ENCODE measurements around the gene PUS1. TPM values are rescaled to one million over a fixed set of nuclear protein-coding genes. Genes with fewer than 3 reads are reported as not detected.

PUS1 gene
- total RNA-seq, 1 experiment from 2014 or later = 77.3 TPM

DNA sequence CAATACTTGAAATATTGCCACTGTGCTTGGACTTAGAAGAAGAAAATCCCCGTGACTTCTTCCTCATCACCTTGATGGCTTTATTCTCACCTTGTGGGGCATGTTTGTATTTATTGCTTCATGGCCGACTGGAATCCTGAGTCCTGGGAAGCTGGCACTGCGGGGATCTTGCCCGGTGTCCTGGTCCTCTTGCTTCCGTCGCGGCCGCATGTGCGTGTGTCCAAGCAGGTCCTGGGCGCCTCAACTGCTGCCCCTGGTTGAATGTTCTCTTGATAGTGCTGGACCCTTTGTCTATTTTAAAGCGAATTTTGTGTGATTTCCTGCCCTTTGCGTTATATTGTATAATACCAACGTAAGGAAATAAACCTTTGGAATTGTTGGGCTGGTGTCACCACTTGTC is 6.3 kb upstream of the PUS1 start:
- no peak for ATAC-seq

More for the DNA sequence above, 6.3 kb upstream of the PUS1 start:
- no peak overlapping the region for H3K4me3 ChIP-seq (replicated peaks in 1 of 2; ENCODE audit: low read depth in 1 of 2, low read length in 2 of 2)
- intact Hi-C loops (cut with micrococcal nuclease) = no loop called here
- H3K4me2 ChIP-seq (ENCODE audit: low read length) = no peak overlapping the region
- CTCF ChIA-PET = no interaction called here
- H3K9ac ChIP-seq (ENCODE audit: low read length) = no peak overlapping the region
- TF ChIP-seq TCF7L2 (IDR thresholded peaks at IDR 0.05; ENCODE audit: borderline replicate concordance, extremely low read depth, insufficient read depth, insufficient read length) (no peak), EZH2 (IDR thresholded peaks at IDR 0.05) (no peak), SIN3A (IDR thresholded peaks at IDR 0.05; ENCODE audit: low read depth) (no peak), ZNF274 (IDR thresholded peaks at IDR 0.05; ENCODE audit: low read depth, low read length) (no peak), CEBPB (IDR thresholded peaks at IDR 0.05; ENCODE audit: low read depth) (no peak), SRF (IDR thresholded peaks at IDR 0.05; ENCODE audit: low read depth) (no peak), RAD21 (IDR thresholded peaks at IDR 0.05; ENCODE audit: low read depth) (no peak), EGR1 (IDR thresholded peaks at IDR 0.05; ENCODE audit: low read depth) (no peak), CBX3 (IDR thresholded peaks at IDR 0.05; ENCODE audit: low read depth) (no peak), JUND (IDR thresholded peaks at IDR 0.05) (no peak), POLR2A (IDR thresholded peaks at IDR 0.05; ENCODE audit: borderline replicate concordance, extremely low read depth, insufficient read depth, insufficient read length) (no peak)
- TF ChIP-seq, protein P1, sequence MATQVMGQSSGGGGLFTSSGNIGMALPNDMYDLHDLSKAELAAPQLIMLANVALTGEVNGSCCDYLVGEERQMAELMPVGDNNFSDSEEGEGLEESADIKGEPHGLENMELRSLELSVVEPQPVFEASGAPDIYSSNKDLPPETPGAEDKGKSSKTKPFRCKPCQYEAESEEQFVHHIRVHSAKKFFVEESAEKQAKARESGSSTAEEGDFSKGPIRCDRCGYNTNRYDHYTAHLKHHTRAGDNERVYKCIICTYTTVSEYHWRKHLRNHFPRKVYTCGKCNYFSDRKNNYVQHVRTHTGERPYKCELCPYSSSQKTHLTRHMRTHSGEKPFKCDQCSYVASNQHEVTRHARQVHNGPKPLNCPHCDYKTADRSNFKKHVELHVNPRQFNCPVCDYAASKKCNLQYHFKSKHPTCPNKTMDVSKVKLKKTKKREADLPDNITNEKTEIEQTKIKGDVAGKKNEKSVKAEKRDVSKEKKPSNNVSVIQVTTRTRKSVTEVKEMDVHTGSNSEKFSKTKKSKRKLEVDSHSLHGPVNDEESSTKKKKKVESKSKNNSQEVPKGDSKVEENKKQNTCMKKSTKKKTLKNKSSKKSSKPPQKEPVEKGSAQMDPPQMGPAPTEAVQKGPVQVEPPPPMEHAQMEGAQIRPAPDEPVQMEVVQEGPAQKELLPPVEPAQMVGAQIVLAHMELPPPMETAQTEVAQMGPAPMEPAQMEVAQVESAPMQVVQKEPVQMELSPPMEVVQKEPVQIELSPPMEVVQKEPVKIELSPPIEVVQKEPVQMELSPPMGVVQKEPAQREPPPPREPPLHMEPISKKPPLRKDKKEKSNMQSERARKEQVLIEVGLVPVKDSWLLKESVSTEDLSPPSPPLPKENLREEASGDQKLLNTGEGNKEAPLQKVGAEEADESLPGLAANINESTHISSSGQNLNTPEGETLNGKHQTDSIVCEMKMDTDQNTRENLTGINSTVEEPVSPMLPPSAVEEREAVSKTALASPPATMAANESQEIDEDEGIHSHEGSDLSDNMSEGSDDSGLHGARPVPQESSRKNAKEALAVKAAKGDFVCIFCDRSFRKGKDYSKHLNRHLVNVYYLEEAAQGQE (IDR thresholded peaks at IDR 0.05; ENCODE audit: low read depth) = no peak
- TF ChIP-seq, protein P2, sequence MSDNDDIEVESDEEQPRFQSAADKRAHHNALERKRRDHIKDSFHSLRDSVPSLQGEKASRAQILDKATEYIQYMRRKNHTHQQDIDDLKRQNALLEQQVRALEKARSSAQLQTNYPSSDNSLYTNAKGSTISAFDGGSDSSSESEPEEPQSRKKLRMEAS (IDR thresholded peaks at IDR 0.05) = no peak
- H4K20me1 ChIP-seq (ENCODE audit: insufficient read depth) = no peaks in the 10 kb centered on the region
- H2AFZ ChIP-seq (ENCODE audit: low read depth, low read length, poor library complexity, severe bottlenecking) = no peak overlapping the region
- RAD21 ChIA-PET (ENCODE audit: low non-redundant PET in 1 of 2, low total read pairs in 2 of 2, uncharacterized antibody in 2 of 2, unreplicated experiment in 2 of 2) = no interaction called here
- no TSS peak for BruUV-seq (replicated peaks)
- no peaks in the 10 kb centered on the region; a peak in 1 of 4 replicates for H3K36me3 ChIP-seq (ENCODE audit: control insufficient read depth in 1 of 2, insufficient read depth in 2 of 2, low read length in 2 of 2)
- no peak overlapping the region for H3K27ac ChIP-seq (ENCODE audit: low read depth, low read length)
- DNase-seq (ENCODE audit: low read depth, low spot score) = no peak
- H3K9me3 ChIP-seq (ENCODE audit: control insufficient read depth in 1 of 2, insufficient read depth in 1 of 2, low read depth in 1 of 2, low read length in 2 of 2) = no peaks in the 10 kb centered on the region
- H3K27me3 ChIP-seq (ENCODE audit: insufficient read depth, low read length) = no peaks in the 10 kb centered on the region
- H3K9me2 ChIP-seq (ENCODE audit: insufficient read depth) = no peaks in the 10 kb centered on the region
- no peaks in the 10 kb centered on the region for H3K79me2 ChIP-seq (ENCODE audit: insufficient read depth, low read length)
- POLR2A ChIA-PET = no interaction called here
- peaks cover 3 to 4% of the 10 kb centered on the region in 2 experiments for H3K4me1 ChIP-seq (ENCODE audit: control insufficient read depth in 1 of 2, insufficient read depth in 2 of 2, low read length in 2 of 2)

All from HCT116 (cell line).